ENCODE data around the gene DIP2B. TPM values are rescaled to one million over a fixed set of nuclear protein-coding genes. Genes with fewer than 3 reads are reported as not detected.

The DIP2B gene
- total and polyA plus RNA-seq, 12 donors = 3.0 to 21.5 (median 15.8) TPM

DNA sequence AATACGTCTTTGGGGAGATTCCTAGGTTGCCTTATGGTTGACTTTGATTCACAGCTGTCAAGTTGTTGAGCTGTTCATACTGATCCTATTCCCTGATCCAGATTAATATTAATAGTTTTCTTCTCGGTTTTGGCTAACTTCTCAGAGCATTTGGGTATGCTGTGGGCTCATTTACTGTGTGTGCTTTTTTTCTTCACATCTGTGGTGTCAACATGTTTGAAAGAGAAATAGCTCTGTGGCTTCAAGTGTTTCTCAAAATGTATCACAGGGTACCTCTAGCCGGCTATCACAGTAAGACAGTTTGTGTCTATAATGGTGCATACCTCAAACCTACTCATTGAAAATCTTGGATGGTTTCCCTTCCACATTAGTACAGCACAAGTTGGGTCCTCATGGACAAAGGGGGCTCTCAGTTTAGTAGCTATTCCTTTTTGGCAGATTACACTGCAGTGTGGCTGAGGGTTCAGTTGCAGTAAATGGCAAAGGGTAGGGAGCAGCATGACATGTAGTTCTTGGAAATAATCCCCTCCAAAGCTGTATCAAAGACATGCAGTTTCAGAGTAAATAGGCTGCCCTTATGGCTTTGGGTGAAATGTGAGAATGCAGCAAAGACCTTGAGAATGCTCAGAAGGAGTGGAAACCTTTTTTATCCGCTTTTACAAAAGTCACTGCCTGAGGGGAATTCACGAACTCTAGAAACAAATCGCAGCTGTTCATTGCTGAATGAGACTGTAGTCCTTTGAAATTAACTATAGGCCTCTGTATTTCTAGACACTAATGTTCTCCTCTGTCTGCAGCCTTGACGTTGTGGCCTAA, 156.7 kb downstream of the DIP2B start:
- Histone ChIP-seq H3K4me3 (no peak overlapping the region), H3K27me3 (no peaks in the 10 kb centered on the region), H3K4me1 (peaks cover 0 to 3% (median 0%) of the 10 kb centered on the region in 9 donors), H3K9me3 (no peaks in the 10 kb centered on the region), H3K27ac (no peak overlapping the region), H3K36me3 (peaks cover 0 to 25% (median 6%) of the 10 kb centered on the region in 9 donors)
- TF ChIP-seq CTCF (IDR thresholded peaks at IDR 0.05) = no peak
- intact Hi-C loops (cut with DNase I) = no loop called here
- ATAC-seq = peak in 1 of 8 donors; percentile 12
- DNase-seq = no peak
- 60 to 67% methylated on average over 7 of the region's 7 CpGs for WGBS, 2 donors

GRCh38 chr12:50662116-50662510, 157.3 kb downstream of the DIP2B start:
- intact Hi-C loops (cut with DNase I) = no loop called here
- Histone ChIP-seq H3K27me3 (no peaks in the 10 kb centered on the region), H3K4me1 (peaks cover 0 to 3% (median 0%) of the 10 kb centered on the region in 9 donors), H3K36me3 (peaks cover 0 to 25% (median 6%) of the 10 kb centered on the region in 9 donors), H3K27ac (no peak overlapping the region), H3K9me3 (no peaks in the 10 kb centered on the region), H3K4me3 (no peak overlapping the region)
- no peak for TF ChIP-seq CTCF (IDR thresholded peaks at IDR 0.05)
- no peak for DNase-seq
- no peak for ATAC-seq
- WGBS, 2 donors = 89 to 92% methylated on average over 1 of the region's 1 CpG

DNA sequence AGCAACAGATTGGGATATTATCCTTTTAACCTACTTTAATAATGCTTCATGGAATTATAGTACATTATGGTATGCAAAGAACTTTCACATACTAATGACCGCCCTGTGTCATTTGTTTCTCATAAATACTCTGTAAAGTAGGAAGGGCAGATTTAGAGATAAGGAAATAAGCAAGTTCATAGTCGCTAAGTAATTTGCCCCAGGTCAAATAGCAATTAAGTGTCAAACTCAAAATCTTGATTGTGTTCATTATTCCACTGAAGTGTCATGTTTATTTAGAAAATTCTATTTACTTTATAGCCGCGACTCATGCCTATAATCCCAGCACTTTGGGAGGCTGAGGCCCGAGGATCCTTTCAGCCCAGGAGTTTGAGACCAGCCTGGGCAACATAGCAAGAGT, 160.4 kb downstream of the DIP2B start:
- TF ChIP-seq CTCF (IDR thresholded peaks at IDR 0.05) = no peak
- Histone ChIP-seq H3K36me3 (peaks cover 0 to 22% (median 5%) of the 10 kb centered on the region in 9 donors), H3K4me3 (no peak overlapping the region), H3K27me3 (no peaks in the 10 kb centered on the region), H3K9me3 (no peaks in the 10 kb centered on the region), H3K27ac (no peak overlapping the region), H3K4me1 (no peaks in the 10 kb centered on the region)
- WGBS, 2 donors = 94 to 97% methylated on average over 5 of the region's 5 CpGs
- intact Hi-C loops (cut with DNase I) = no loop called here
- ATAC-seq (no peak), DNase-seq (no peak)

- H3K36me3 ChIP-seq = peaks cover 0 to 18% (median under 1%) of the 10 kb centered on the region in 9 donors
- ATAC-seq (no peak), DNase-seq (no peak)
- H3K27me3 ChIP-seq = no peaks in the 10 kb centered on the region
- intact Hi-C loops (cut with DNase I) = no loop called here
- 78 to 92% methylated on average over 1 of the region's 1 CpG for WGBS, 2 donors
- H3K4me3 ChIP-seq = no peak overlapping the region
- no peaks in the 10 kb centered on the region for H3K4me1 ChIP-seq
- no peaks in the 10 kb centered on the region for H3K9me3 ChIP-seq
- no peak overlapping the region for H3K27ac ChIP-seq
- TF ChIP-seq CTCF (IDR thresholded peaks at IDR 0.05) = no peak
These were observed 160.8 kb downstream of the DIP2B start for GRCh38 chr12:50665609-50666008.
